GM18517 (cell line): ENCODE results near the gene CCDC200.
"Not testable (repeated sequence)": the region's sequence is repeated elsewhere in the genome, so short reads cannot be mapped to it uniquely, and the experiment has no call there.

Source experiments
- ATAC-seq: cut with Tn5 transposase; IDR thresholded peaks from one replicate; pipeline ENCODE4 v1.9.1; 2021; ENCODE audit warnings: mild to moderate bottlenecking, moderate library complexity; ENCODE audit not compliant: unreplicated experiment

CCDC200 gene

DNA sequence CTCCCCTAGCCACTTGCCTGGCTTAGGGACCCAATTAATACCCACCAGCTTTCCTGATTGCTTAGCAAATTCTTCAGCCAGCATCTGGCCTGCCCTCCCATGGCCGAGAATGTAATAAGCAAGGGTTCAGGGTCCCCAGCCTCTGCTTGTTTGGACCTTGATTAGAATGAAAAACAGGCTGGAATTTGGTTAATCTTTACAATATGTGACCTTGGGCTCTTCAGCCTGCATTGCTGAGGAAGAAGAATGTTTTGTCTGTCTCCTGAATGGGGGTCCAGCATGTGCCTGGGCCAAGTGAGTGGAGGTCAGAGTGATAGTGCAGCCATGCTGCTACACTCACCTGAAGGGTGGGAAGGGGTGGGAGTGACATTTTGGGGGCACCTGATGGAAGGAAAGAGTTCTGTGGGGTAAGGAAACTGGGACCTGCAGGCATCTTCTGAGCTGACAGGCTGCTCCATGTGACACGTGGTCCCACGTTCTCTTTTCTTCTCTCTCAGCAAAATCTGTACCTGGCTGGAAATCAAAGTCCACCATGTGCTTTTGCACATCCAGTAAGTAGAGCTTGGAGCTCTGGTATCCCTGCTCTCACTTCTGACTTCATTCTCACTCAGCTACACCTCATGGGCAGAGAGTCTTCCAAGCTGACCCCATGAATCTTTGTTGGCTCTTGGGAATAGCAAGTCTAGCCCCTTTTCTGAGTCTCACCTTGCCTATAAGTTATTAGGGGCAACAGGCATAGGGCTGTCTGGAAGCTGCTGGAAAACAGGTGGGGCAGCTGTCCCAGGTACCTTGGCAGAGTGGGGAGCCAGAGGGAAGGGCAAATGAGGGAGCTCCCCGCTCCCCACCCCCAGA lies 11.4 kb downstream of the CCDC200 start:
- ATAC-seq, result no peak

DNA sequence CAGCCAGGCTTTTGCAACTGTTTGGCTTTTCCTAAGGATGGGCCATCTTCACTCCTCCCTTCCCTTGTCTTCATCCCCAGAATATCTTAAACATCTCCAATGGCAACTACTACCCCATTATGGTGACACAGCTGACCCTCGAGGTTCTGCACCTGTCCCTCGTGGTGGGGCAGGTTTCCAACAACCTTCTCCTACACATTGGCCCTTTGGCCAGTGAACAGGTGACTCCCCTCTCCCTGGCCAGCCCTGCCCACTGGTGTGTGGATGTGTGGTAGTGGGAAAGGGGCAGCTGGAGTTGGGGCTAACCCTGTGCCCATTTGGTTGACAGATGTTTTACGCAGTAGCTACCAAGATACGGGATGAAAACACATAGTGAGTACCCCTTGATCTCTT lies 12.1 kb downstream of the CCDC200 start:
- no peak for ATAC-seq

DNA sequence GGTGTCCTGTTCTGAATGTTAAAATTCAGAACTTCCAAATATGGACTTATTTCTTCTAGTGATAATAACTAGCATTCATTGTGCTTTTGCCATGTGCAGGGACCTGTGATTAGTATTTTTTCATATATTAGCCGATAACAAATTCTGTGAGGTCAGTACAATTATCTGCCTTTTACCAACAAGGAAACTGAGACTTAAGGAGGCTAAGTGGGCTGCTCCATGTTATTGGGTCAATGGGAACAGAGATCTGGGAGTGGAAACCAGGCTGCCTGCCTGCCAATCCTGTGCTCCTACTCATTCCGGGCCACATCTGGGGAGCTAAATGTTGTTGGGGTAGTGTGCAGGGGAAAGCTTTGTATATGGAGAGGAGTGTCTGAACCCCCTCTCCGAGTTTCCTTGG lies 13.1 kb downstream of the CCDC200 start:
- no peak for ATAC-seq

- ATAC-seq, result no peak
Measured at GRCh38 chr17:43213545-43213944, 14.9 kb downstream of the CCDC200 start.

- ATAC-seq, result no peak
Measured at GRCh38 chr17:43212641-43213490, 15.6 kb downstream of the CCDC200 start.

- ATAC-seq, result peak; percentile 65
Measured at GRCh38 chr17:43211480-43212402, 16.7 kb downstream of the CCDC200 start, which contains the start of gene TMEM106A. TSS of gene TMEM106A (plus strand) at chr17:43211875. CDS start at chr17:43213042, 1,167 bp downstream.

- no peak for ATAC-seq
Measured at GRCh38 chr17:43211123-43211479, 17.3 kb downstream of the CCDC200 start.

DNA sequence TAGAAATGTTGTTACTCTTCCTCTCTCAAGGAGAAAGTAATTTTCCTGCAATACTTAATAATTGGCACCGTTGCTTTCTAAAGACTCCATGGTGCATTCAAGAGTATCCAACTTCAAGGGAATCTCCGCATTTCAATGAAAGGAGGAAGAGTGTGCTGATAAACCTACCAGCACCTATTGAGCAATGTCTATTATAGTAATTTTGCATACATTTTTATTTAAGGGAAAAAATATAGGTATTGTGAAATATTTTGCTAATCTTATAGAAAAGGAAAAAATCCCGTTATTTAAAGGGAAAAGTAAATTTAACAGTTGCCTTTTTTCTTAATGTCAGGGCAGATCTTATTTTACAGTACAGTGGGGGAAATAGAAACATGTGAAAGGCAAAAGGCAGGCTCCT lies 17.8 kb downstream of the CCDC200 start:
- no peak for ATAC-seq

GRCh38 chr17:43203013-43203412 lies 25.4 kb downstream of the CCDC200 start:
- not testable (repeated sequence) for ATAC-seq

DNA sequence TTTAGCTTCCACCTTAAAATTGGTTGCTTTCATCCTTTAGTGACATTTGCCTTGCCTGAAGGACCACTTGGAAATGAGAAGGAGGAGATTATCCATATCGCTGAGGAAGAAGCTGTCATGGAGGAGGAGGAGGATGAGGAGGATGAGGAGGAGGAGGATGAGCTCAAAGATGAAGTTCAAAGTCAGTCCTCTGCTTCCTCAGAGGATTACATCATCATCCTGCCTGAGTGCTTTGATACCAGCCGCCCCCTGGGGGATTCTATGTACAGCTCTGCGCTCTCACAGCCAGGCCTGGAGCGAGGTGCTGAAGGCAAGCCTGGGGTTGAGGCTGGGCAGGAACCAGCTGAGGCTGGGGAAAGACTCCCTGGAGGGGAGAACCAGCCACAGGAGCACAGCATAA lies 28.3 kb downstream of the CCDC200 start:
- no peak for ATAC-seq

DNA sequence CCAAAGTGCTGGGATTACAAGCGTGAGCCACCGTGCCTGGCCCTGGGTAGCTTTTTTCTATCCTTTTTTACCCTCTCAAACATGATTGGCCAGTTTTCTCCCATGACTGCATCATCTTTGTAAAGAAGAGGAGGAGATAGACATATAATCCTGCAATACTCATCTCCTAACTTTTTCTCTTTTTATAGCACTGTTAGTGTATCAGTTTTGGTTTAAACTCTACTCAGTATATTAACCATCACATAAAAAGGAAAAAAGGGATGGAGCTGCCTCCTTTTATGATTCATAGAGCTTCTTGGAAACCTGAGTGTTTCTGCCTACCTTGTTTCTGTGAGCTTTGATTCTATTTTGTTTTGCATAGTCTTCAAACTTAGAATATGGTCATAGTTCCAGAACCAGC lies 28.8 kb downstream of the CCDC200 start:
- ATAC-seq, result no peak

DNA sequence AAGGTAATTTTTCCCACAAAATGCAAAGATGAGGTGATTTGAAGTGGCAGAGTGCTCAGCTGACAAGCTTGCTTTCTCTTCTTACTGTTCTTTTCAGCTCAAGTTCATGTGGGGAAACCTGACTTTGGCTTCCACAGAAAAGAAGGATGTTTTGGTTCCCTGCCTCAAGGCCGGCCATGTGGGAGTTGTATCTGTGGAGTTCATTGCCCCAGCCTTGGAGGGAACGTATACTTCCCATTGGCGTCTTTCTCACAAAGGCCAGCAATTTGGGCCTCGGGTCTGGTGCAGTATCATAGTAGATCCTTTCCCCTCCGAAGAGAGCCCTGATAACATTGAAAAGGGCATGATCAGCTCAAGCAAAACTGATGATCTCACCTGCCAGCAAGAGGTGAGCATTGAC lies 35.2 kb downstream of the CCDC200 start:
- no peak for ATAC-seq

DNA sequence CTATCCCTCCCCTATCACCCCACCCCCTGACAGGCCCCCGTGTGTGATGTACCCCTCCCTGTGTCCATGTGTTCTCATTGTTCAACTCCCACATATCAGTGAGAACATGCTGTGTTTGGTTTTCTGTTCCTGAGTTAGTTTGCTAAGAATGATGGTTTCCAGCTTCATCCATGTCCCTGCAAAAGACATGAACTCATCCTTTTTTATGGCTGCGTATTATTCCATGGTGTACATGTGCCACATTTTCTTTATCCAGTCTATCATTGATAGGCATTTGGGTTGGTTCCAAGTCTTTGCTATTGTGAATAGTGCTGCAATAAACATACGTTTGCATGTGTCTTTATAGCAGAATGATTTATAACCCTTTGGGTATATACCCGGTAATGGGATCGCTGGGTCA lies 41.8 kb downstream of the CCDC200 start:
- ATAC-seq, result not testable (repeated sequence)

- no peak for ATAC-seq
Measured at GRCh38 chr17:43183921-43184320, 44.5 kb downstream of the CCDC200 start.

GRCh38 chr17:43176119-43176570 lies 52.3 kb downstream of the CCDC200 start:
- no peak for ATAC-seq

DNA sequence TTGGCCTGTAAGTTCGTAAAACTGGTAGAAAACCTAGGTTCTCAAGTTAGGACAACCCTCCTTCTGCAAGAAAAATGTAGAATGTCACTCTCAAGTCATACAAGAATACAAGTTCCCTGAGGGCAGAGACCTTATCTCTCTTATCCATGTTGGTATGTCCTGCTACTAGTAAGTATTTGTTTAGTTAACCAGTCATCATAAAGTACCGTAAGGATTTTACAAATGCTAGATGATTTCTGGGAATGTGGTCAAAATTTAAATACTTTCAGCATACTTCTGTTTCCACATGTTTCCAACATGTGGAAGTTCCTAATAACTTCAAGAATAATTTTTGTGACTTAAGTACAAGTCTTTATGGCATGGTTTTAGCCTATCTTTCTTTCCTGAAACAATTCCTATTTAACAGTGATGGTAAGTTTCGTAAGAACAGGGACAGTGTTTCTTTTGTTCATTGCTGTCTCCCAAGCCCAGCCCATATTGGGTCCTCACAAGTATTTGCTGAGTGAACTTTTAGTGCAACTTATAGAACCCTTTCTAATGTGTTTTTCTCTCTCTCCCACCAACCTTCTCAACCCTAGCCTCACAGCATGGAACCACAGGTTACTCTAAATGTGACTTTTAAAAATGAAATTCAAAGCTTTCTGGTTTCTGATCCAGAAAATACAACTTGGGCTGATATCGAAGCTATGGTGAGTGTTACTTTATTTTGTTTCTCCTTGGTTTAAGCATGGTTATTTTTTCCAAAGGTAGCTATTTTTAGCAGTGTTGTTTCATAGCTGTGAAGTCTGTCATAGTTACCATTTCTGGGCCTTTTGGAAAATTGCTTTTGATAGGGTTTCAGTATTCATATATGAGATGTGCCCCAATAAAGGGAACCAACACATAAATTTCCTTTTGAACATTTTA lies 53.0 kb downstream of the CCDC200 start:
- ATAC-seq, result no peak

- ATAC-seq, result no peak
Measured at GRCh38 chr17:43171586-43172487, 56.6 kb downstream of the CCDC200 start.
